Body of pancreas (tissue), 4 donors: ENCODE measurements around the gene HOXD13. TPM values are rescaled to one million over a fixed set of nuclear protein-coding genes. Genes with fewer than 3 reads are reported as not detected.

Source experiments
- ATAC-seq: fragments of 150-250 bp; one replicate; pipeline ENCODE4 v1.9.1; 2016
- DNase-seq, 4 donors: peaks; one replicate each; pipeline ENCODE4 v3.0.0-alpha.2; 2019
- H3K27ac ChIP-seq, 4 donors: fragments of 200-600 bp; sonication (generic); 1 replicate in 3 of 4; 2 replicates in 1 of 4; pipeline versions ENCODE4 v1.5.1 to v1.6.1; 2016 to 2019; ENCODE audit warnings: mild to moderate bottlenecking in 1 of 4, mixed read lengths in 1 of 4, moderate library complexity in 1 of 4
- H3K27me3 ChIP-seq, 2 donors: fragments of 200-600 bp; sonication (generic); one replicate each; pipeline ENCODE4 v1.6.0; 2016; ENCODE audit warnings: mild to moderate bottlenecking in 1 of 2
- H3K36me3 ChIP-seq, 2 donors: fragments of 200-600 bp; sonication (generic); replicated peaks in 1 of 2; 2 replicates each; pipeline ENCODE4 v1.5.1; 2016; ENCODE audit warnings: low read depth in 2 of 2; ENCODE audit not compliant: insufficient read depth in 1 of 2
- H3K4me1 ChIP-seq: fragments of 200-600 bp; sonication (generic); one replicate; pipeline ENCODE4 v1.6.0; 2016
- H3K4me3 ChIP-seq, 2 donors: fragments of 200-600 bp; sonication (generic); 1 replicate in 1 of 2; 2 replicates in 1 of 2; pipeline ENCODE4 v1.5.1; 2016 to 2019
- H3K9me3 ChIP-seq, 3 donors: fragments of 200-600 bp; sonication (generic); 1 replicate in 2 of 3; 2 replicates in 1 of 3; pipeline ENCODE4 v1.5.1; 2016
- CTCF ChIP-seq, 7 experiments: fragments of 450-650 bp in 4 of 7; fragments of 200-600 bp in 3 of 7; sonication (generic) in 3 of 7; IDR thresholded peaks; one replicate each; pipeline ENCODE4 v1.5.1; 2016 to 2019; ENCODE audit warnings: antibody characterized with exemption in 7 of 7
- POLR2A ChIP-seq, 3 donors: fragments of 450-650 bp; IDR thresholded peaks; one replicate each; pipeline ENCODE4 v1.6.1; 2016; ENCODE audit warnings: antibody characterized with exemption in 3 of 3, mild to moderate bottlenecking in 2 of 3
- WGBS, 2 donors: methylation state at CpG; one replicate each; pipeline ENCODE4 v1.1.5; 2017; 5-methylcytosine and 5-hydroxymethylcytosine counted together
- intact Hi-C: fragments of 100-400 bp; cut with DNase I; formaldehyde crosslinking; loops from one replicate; pipeline ENCODE4 v1.15.1; 2023
- total RNA-seq, 2 donors: library from RNA; depleted of rRNA; stranded (reverse); fragments of >200 nt; gene quantifications; one replicate each; pipeline ENCODE4 v1.1.0, GENCODE V29; 2016

The HOXD13 gene
- total RNA-seq, 2 donors from 2014 or later, result not detected

DNA sequence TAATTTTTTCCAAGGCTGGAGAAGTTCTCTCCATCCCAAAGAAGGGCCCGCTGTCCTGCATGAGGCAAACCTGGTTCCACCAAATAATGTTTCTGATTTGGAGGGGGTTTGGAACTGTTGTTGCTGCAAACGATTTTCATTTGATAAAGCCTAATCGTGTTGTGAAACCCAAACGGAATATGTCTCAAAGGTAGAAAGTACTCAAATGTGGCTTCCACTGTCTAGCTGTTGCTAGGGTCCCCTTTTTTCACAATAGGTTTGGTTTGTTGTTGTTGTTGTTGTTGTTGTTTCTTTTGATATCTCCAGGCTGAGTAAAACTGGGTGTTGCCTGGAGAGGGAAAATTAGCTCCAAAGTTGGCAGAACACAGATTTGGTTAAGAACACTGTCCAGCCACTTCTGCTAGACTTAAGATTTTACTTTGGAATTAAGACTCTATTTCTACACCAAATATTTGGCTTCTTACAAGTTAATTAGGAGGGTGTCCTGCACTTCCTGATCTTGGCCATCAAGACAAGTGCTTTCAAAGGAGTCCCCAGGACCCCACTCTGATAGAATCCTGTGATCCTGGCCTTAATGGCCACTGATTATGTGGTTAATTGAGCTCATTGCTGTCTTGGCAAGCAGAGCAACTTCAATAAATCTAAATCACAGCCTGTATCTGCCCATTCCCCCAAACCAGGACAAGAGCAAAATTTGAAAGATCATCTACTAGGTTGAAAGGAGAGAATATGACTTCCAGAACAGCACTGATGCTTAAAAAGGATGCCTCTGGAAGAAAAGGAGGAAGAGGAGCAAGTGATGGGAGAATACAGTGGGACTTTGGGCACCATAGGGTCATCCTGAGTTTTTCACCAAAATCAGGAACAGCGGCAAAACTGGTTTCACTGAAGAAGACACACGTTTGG, 3.3 kb upstream of the HOXD13 start:
- Histone ChIP-seq H3K9me3 (no peaks in the 10 kb centered on the region), H3K36me3 (no peaks in the 10 kb centered on the region), H3K4me3 (no peak overlapping the region), H3K4me1 (peaks cover 38% of the 10 kb centered on the region), H3K27me3 (peaks cover 6 to 79% of the 10 kb centered on the region in 2 donors), H3K27ac (no peak overlapping the region)
- DNase-seq, result no peak
- 4 to 7% methylated on average over 6 of the region's 6 CpGs for WGBS, 2 donors
- ATAC-seq, result no peak
- TF ChIP-seq POLR2A (IDR thresholded peaks at IDR 0.05) (no peak), CTCF (IDR thresholded peaks at IDR 0.05) (no peak)
- intact Hi-C loops, result loop anchor here (10.0 kb wide), 1 partner anchor 724 kb away; no protein-coding TSS in a partner anchor

GRCh38 chr2:176089843-176090395, 2.6 kb upstream of the HOXD13 start:
- Histone ChIP-seq H3K4me3 (no peak overlapping the region), H3K27me3 (peaks cover 6 to 78% of the 10 kb centered on the region in 2 donors), H3K4me1 (peaks cover 33% of the 10 kb centered on the region), H3K36me3 (no peaks in the 10 kb centered on the region), H3K27ac (no peak overlapping the region), H3K9me3 (no peaks in the 10 kb centered on the region)
- DNase-seq (no peak), ATAC-seq (no peak)
- intact Hi-C loops, result loop anchor here (10.0 kb wide), 1 partner anchor 725 kb away; no protein-coding TSS in a partner anchor
- TF ChIP-seq CTCF (IDR thresholded peaks at IDR 0.05), result no peak
- TF ChIP-seq POLR2A (IDR thresholded peaks at IDR 0.05), result no peak

GRCh38 chr2:176090862-176091261, 1.7 kb upstream of the HOXD13 start:
- intact Hi-C loops, result no loop called here
- H3K4me3 ChIP-seq, result no peak overlapping the region
- 23 to 42% methylated on average over 5 of the region's 5 CpGs for WGBS, 2 donors
- peaks cover 6 to 74% of the 10 kb centered on the region in 2 donors for H3K27me3 ChIP-seq
- H3K4me1 ChIP-seq, result peaks cover 27% of the 10 kb centered on the region
- no peak for ATAC-seq
- H3K9me3 ChIP-seq, result no peaks in the 10 kb centered on the region
- TF ChIP-seq POLR2A (IDR thresholded peaks at IDR 0.05), result no peak
- TF ChIP-seq CTCF (IDR thresholded peaks at IDR 0.05), result no peak
- no peak for DNase-seq
- no peaks in the 10 kb centered on the region for H3K36me3 ChIP-seq
- H3K27ac ChIP-seq, result no peak overlapping the region

- Histone ChIP-seq H3K36me3 (no peaks in the 10 kb centered on the region), H3K27me3 (peaks cover 6 to 69% of the 10 kb centered on the region in 2 donors), H3K4me1 (peaks cover 24% of the 10 kb centered on the region), H3K4me3 (no peak overlapping the region), H3K27ac (no peak overlapping the region), H3K9me3 (no peaks in the 10 kb centered on the region)
- WGBS, 2 donors, result 6 to 7% methylated on average over 31 of the region's 31 CpGs
- ATAC-seq (no peak), DNase-seq (no peak)
- TF ChIP-seq CTCF (IDR thresholded peaks at IDR 0.05) (no peak), POLR2A (IDR thresholded peaks at IDR 0.05) (no peak)
- intact Hi-C loops, result no loop called here
Measured at GRCh38 chr2:176091329-176092258, 927 bp upstream of the HOXD13 start.
